Measurements from ENCODE around the gene ZNF519.

The ZNF519 gene

GRCh38 chr18:14100503-14101286 is 31.5 kb downstream of the ZNF519 start:
- no peak for DNase-seq (ENCODE audit: low read depth)
- TF ChIP-seq CTCF (IDR thresholded peaks at IDR 0.05; ENCODE audit: control insufficient read depth, extremely low read depth, insufficient read depth) = no peak
- no peak overlapping the region for H3K4me3 ChIP-seq (ENCODE audit: low read depth, low read length)

GRCh38 chr18:14098428-14098827 is 33.8 kb downstream of the ZNF519 start:
- no peak for TF ChIP-seq CTCF (IDR thresholded peaks at IDR 0.05; ENCODE audit: control insufficient read depth, extremely low read depth, insufficient read depth)

GRCh38 chr18:14097761-14098160 is 34.5 kb downstream of the ZNF519 start:
- DNase-seq (ENCODE audit: low read depth) = no peak
- TF ChIP-seq CTCF (IDR thresholded peaks at IDR 0.05; ENCODE audit: control insufficient read depth, extremely low read depth, insufficient read depth) = no peak
- no peak overlapping the region for H3K4me3 ChIP-seq (ENCODE audit: low read depth, low read length)

More at GRCh38 chr18:14098428-14098827, 33.8 kb downstream of the ZNF519 start:
- no peak overlapping the region for H3K4me3 ChIP-seq (ENCODE audit: low read depth, low read length)
- DNase-seq (ENCODE audit: low read depth) = peak; percentile 23

- no peak for TF ChIP-seq CTCF (IDR thresholded peaks at IDR 0.05; ENCODE audit: control insufficient read depth, extremely low read depth, insufficient read depth)
- DNase-seq (ENCODE audit: low read depth) = no peak
- no peak overlapping the region for H3K4me3 ChIP-seq (ENCODE audit: low read depth, low read length)
Observed at GRCh38 chr18:14093307-14093915, 38.8 kb downstream of the ZNF519 start.

- DNase-seq (ENCODE audit: low read depth) = no peak
- H3K4me3 ChIP-seq (ENCODE audit: low read depth, low read length) = no peak overlapping the region
- TF ChIP-seq CTCF (IDR thresholded peaks at IDR 0.05; ENCODE audit: control insufficient read depth, extremely low read depth, insufficient read depth) = no peak
Observed at GRCh38 chr18:14092625-14093306, 39.5 kb downstream of the ZNF519 start.

- TF ChIP-seq CTCF (IDR thresholded peaks at IDR 0.05; ENCODE audit: control insufficient read depth, extremely low read depth, insufficient read depth) = no peak
- DNase-seq (ENCODE audit: low read depth) = peak; percentile 67
- no peak overlapping the region for H3K4me3 ChIP-seq (ENCODE audit: low read depth, low read length)
Observed at GRCh38 chr18:14089781-14090180, 42.5 kb downstream of the ZNF519 start.

All from LNCaP clone FGC (cell line).